A549 treated with CORT108297 at 1 μM for 4 hours (cell line): ENCODE data around the gene ULBP1. TPM values are rescaled to one million over a fixed set of nuclear protein-coding genes. Genes with fewer than 3 reads are reported as not detected.

Experiments
- total RNA-seq: library from RNA; stranded (reverse); fragments of 200-300 nt; extraction: Qiagen RNA extraction; gene quantifications from 5 replicates; pipeline ENCODE4 v1.2.3, GENCODE V29; 2022

The ULBP1 gene, protein sequence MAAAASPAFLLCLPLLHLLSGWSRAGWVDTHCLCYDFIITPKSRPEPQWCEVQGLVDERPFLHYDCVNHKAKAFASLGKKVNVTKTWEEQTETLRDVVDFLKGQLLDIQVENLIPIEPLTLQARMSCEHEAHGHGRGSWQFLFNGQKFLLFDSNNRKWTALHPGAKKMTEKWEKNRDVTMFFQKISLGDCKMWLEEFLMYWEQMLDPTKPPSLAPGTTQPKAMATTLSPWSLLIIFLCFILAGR
- total RNA-seq = 0.74 to 1.1 TPM (median 1.0 TPM) in 5 replicates

GRCh38 chr6:149963462-149964307 lies at the start of gene ULBP1:
ULBP1 (plus strand) TSS chr6:149963943; CDS start chr6:149964050, 107 bp downstream.

GRCh38 chr6:149922642-149923326 lies 41.0 kb upstream of the ULBP1 start, which contains the start of gene RAET1G:
RAET1G (minus strand) TSS chr6:149923121; CDS start chr6:149923010, 111 bp downstream.

DNA sequence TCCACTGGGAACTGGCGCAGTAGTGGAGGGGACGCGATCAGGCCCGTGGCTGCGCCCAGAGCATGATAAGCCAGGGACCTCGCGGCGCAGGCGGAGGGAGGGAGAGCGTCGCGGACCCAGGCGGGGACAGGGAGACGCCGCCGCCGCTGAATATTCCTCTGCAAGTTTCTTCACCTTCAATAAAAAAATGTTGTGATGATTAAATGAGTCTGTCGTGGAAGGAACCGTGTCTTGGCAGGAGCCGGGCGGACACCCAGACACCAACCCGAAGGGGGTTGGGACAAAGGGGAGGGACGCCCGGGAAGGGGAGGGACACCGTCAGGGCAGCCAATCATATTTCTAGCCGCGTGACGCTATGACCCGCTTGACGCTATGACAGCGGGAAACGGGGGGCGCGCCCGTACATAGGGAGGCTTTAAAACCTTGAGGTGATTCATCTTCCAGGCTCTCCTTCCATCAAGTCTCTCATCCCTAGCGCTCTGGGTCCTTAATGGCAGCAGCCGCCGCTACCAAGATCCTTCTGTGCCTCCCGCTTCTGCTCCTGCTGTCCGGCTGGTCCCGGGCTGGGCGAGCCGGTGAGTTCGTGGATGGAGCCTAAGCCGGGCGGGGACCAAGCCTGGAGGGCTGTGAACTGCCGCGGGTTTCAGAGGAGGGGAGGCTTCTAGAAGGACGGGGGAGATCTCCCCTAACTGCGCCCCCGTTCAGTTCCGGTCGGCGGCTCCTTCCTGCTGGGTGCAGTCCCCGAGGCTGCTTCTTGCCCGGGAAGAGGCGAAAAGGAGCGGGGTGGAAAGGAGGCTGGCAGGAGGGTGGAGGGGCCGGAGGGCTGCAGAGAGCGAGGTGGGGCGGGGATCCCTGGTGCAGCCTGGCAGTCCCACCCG lies 21.9 kb upstream of the ULBP1 start, which contains the start of gene ULBP2:
ULBP2 (plus strand) TSS at position 432 of the 878 bp plus-strand sequence; CDS start at position 491, 59 bp downstream.

Other genes with a start within 250 kb of the ULBP1 start
- 5.2 to 8.1 TPM (median 7.4 TPM) in 5 replicates for gene LATS1, start 245.8 kb upstream of the ULBP1 start, total RNA-seq
- gene NUP43, start 217.4 kb upstream of the ULBP1 start, total RNA-seq = 13.1 to 16.4 TPM (median 14.9 TPM) in 5 replicates
- 85.0 to 99.9 TPM (median 88.8 TPM) in 5 replicates for gene PCMT1, start 214.2 kb upstream of the ULBP1 start, total RNA-seq
- gene LRP11, start 99.6 kb upstream of the ULBP1 start, total RNA-seq = 31.8 to 44.2 TPM (median 37.9 TPM) in 5 replicates
- 2.2 to 3.7 TPM (median 2.6 TPM) in 5 replicates for gene RAET1E, start 65.8 kb upstream of the ULBP1 start, total RNA-seq
- 7.3 to 11.9 TPM (median 10.3 TPM) in 5 replicates for gene RAET1G, start 40.8 kb upstream of the ULBP1 start, total RNA-seq
- gene ULBP2, start 21.9 kb upstream of the ULBP1 start, total RNA-seq = 3.2 to 4.1 TPM (median 3.9 TPM) in 5 replicates
- gene RAET1L, start 61.6 kb downstream of the ULBP1 start, total RNA-seq = 0.30 to 0.40 TPM (median 0.33 TPM) in 5 replicates
- 3.3 to 4.3 TPM (median 3.9 TPM) in 5 replicates for gene ULBP3, start 105.2 kb downstream of the ULBP1 start, total RNA-seq
- 0.71 to 1.2 TPM (median 1.1 TPM) in 5 replicates for gene PPP1R14C, start 179.1 kb downstream of the ULBP1 start, total RNA-seq